NCI-H1694 (cell line): ENCODE results near the gene MFSD2A.
"Not testable (repeated sequence)": the region's sequence is repeated elsewhere in the genome, so short reads cannot be mapped to it uniquely, and the experiment has no call there.

Experiments used
- DNase-seq: peaks from one replicate; lab custom pipeline; 2025; lab: John Stamatoyannopoulos, UW

The MFSD2A gene

DNA sequence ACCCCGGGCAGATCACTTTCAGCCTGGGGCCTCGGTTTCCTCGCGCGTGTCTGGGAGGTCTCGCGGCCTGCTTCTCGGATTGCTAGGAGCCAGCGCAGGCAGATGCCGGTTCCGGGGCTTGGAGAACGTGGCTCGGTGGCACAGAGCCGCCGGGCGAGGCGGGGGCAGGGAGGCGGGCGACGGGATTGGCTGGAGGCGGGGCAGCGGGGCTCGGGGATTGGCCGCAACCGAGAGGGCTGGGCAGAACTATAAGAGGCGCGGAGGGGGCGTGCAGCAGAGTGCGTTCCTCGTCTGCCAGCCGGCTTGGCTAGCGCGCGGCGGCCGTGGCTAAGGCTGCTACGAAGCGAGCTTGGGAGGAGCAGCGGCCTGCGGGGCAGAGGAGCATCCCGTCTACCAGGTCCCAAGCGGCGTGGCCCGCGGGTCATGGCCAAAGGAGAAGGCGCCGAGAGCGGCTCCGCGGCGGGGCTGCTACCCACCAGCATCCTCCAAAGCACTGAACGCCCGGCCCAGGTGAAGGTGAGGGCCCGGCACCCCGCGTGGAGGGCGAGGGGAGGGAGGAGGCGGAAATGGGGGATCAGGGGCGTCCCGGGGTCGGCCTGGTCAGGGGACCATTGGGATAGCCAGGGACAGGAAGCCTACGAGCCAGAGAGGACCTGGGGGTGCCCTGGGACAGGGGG is at the start of gene MFSD2A:
Gene MFSD2A (plus strand): TSS at position 276 of the 677 bp plus-strand sequence. CDS start 148 bp downstream, at position 424.
- DNase-seq = peak; percentile 100

DNA sequence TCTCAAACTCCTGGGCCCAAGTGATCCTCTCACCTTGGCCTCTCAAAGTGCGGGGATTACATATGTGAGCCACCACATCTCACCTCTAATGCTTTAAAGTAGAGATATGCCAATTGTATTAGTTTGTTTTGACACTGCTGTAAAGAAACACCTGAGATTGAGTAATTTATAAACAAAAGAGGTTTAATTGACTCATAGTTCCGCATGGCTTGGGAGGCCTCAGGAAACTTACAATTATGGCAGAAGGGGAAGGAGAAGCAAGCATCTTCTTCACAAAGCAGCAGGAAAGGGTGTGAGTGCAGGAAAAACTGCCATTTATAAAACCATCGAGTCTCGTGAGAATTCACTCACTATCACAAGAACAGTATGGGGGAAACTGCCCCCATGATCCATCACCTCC is 49.8 kb upstream of the MFSD2A start:
- no peak for DNase-seq

- DNase-seq = no peak
Observed at GRCh38 chr1:39907528-39908453, 47.2 kb upstream of the MFSD2A start.

- no peak for DNase-seq
Observed at GRCh38 chr1:39908534-39908933, 46.4 kb upstream of the MFSD2A start.

- no peak for DNase-seq
Observed at GRCh38 chr1:39910263-39910662, 44.7 kb upstream of the MFSD2A start.

DNA sequence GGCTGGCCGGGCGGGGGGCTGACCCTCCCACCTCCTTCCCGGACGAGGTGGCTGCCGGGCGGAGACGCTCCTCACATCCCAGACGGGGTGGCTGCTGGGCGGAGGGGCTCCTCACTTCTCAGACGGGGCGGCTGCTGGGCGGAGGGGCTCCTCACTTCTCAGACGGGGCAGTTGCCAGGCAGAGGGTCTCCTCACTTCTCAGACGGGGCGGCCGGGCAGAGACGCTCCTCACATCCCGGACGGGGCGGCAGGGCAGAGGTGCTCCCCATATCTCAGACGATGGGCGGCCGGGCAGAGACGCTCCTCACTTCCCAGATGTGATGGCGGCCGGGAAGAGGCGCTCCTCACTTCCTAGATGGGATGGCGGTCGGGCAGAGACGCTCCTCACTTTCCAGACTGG is 41.8 kb upstream of the MFSD2A start:
- DNase-seq = not testable (repeated sequence)

DNA sequence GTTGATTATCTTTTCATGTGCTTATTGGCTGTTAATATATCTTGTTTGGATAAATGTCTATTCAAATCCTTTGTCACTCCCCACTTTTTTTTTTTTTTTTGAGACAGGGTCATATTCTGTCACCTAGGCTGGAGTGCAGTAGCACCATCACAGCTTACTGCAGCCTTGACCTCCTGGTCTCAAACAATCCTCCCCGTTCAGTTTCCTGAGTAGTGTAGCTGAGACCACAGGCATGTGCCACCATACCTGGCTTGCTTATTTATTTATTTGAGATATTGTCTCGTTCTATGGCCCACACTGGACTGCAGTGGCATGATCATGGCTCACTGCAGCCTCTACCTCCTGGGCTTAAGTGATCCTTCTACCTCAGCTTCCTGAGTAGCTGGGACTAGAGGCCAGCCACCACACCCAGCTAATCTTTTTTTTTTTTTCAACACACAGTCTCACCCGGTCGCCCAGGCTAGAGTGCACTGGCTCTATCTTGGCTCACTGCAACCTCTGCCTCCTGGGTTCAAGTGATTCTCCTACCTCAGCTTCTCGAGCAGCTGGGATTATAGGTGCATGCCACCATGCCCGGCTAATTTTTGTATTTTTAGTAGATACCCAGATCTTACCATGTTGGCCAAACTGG is 39.3 kb upstream of the MFSD2A start:
- DNase-seq = no peak

DNA sequence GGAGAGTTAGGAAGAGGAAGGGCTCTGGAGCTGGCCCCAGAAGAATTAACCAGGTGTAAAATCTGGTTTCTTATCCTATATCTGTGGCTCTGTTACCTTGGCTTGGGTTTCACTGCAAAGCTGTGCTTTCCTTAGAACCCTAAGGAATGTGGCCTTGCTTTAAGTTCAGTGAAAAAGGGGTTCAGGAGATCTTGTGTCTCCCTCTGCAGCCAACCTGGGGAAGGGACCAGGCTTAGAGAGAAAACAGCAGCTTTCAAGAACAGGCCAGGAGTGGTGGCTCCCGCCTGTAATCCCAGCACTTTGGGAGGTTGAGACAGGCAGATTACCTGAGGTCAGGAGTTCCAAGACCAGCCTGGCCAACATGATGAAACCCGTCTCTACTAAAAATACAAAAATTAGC is 37.1 kb upstream of the MFSD2A start:
- no peak for DNase-seq

- DNase-seq = peak; percentile 100
Observed at GRCh38 chr1:39919545-39919944, 35.4 kb upstream of the MFSD2A start.

- DNase-seq = no peak
Observed at GRCh38 chr1:39922251-39922688, 32.7 kb upstream of the MFSD2A start.

GRCh38 chr1:39925721-39926342 is 29.1 kb upstream of the MFSD2A start:
- DNase-seq = peak; percentile 100

DNA sequence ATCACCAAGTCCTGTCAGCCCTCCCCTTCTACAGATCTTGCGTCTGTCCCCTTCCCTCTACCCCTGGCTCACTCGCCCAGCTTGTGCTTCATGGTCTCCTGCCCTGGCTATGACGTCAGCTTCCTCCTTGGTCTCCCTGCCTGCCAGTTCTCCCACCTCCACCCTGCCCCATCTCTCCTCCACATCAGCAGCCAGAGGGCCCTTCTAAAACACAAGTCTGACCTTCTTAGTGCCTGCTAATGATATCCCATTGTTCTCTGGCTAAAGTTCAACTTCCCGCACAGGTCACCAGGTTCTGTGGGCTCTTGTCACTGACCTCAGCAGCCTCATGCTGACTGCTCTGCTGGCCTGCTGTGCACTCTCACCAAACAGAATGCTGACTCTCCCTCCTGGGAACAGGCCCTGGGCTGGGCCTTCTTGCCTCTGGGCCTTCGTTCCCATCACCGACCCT is 28.6 kb upstream of the MFSD2A start:
- peak; percentile 100 for DNase-seq

- peak; percentile 100 for DNase-seq
Observed at GRCh38 chr1:39926820-39927219, 28.1 kb upstream of the MFSD2A start.

DNA sequence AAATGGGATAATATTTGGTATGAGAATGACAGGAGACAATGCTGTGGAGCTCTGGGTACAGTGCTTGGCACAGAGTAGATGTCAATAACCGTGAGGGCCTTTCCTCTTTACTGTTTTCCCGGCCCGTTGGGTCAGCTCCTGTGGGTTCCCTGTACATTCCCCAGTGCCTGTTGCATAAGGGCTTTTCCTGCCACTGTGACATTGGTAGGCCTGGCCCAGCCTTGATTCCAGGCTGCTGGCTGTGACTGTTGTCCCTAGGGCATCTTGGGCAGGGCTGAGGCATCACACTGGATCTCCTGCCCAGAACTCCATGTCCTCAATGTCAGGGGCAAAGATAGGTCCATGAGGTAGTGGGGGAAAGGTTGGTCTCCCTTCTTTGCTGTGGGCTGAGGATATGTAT is 27.4 kb upstream of the MFSD2A start:
- peak; percentile 100 for DNase-seq

DNA sequence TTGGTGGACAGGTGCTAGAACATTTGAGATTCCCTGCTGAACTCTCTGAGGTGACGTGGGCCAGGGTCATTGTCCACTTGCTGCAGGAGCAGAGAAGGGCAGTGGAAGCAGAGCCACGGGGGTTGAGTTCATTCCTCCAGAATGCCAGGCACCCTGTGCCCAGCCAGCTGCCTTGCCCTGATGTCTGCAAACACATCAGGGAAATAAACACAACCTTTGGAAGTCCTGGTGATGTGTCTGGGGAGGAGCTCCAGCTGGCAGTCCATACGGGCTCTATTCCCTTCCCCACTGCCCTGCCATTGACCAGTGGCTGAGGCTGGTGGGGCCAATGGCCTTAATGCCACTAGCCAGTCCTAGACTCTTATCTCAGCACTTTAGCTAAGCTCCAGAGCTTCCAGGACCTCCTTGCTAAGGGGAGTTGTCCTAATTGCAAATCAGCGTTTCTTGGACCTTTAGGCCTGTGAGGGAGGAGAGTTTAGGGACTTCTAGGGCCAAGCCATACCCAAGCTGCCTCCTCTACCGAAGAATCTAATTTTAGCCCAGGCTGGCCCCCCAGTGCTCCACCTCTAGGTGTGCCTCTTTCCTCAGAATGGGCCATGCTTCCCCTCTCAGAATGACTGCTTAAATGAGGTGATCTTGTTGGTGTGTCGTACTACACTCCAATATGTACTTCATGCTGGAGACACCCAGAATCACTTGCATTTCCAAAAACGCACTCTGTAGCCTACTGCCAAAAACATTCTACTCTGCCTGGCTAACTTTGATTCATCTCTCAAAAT is 25.9 kb upstream of the MFSD2A start:
- DNase-seq = peak; percentile 98

DNA sequence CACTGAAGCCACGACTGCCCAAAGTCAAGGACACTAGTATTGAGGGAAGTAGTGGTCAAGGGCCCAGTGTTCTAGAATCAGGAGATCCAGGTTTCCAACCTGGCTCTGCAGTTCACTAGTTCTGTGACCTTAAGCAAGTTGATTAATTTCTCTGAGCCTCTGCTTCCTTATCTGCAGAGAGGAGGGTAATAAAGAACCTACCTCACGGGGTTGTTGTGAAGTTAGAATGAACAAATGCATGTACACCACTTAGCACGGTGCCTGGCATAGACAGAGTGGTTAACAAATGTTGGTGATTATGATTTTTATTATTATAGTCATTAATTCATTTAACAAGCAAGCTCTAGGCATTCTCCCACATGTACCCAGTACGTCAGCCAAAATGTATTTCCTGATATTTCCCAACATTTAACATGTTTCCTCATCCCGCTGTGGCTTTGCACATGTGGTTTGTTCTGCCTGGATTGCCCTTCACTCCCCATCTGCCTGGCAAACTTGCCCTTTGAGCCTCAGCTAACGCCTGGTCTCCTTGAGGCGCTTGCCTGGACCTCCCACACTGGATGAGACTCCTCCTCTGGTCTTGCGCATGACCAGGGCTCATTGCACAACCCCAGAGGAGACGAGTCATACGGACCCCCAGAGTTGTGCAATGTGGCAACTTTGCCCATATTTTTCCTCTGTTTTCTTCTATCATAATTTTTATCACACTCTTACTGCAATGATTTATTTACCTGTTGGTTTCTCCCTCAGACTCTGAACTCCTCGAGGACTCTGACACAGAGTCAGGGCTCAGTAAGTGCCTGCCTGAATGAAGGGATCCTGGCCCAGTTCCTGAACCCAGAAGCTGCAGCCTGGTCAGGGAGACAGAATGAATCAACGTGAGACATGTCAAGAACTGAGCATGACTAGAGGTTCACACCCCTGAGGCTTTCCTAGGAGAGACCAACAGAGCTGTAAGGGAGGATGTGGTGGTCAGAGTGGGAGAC is 20.7 kb upstream of the MFSD2A start:
- peak; percentile 100 for DNase-seq

GRCh38 chr1:39936724-39937491 is 18.0 kb upstream of the MFSD2A start:
- no peak for DNase-seq

- DNase-seq = no peak
Observed at GRCh38 chr1:39938856-39939255, 16.1 kb upstream of the MFSD2A start.

GRCh38 chr1:39940253-39940652 is 14.7 kb upstream of the MFSD2A start:
- no peak for DNase-seq
